OCI-LY3 (cell line): Measurements from ENCODE around the gene CLEC16A.
"Not testable (repeated sequence)": the region's sequence is repeated elsewhere in the genome, so short reads cannot be mapped to it uniquely, and the experiment has no call there.

Experiments
- H2AFZ ChIP-seq: fragments of 200-600, 300-600 bp; shearing (Covaris generic); 2 replicates; pipeline ENCODE4 v1.6.0; 2014; ENCODE audit warnings: antibody characterized with exemption, low read depth, low read length
- H3K27ac ChIP-seq: fragments of 200-600, 300-600 bp; sonication (generic); 2 replicates; pipeline ENCODE4 v1.5.1; 2014; ENCODE audit warnings: mild to moderate bottlenecking, low read length, moderate library complexity, mixed read lengths
- H3K27me3 ChIP-seq: fragments of 200-600, 300-600 bp; sonication (generic); 2 replicates; pipeline ENCODE4 v1.6.1; 2014; ENCODE audit warnings: low read depth, low read length, mixed read lengths
- H3K36me3 ChIP-seq: fragments of 200-600, 300-600 bp; sonication (generic); replicated peaks from 2 replicates; pipeline ENCODE3; 2014; ENCODE audit warnings: low read depth, low read length, mixed read lengths
- H3K4me1 ChIP-seq: fragments of 300-600, 200-600 bp; sonication (generic); 2 replicates; pipeline ENCODE4 v1.6.1; 2014; ENCODE audit warnings: low read length, mixed read lengths
- H3K4me2 ChIP-seq: fragments of 200-600, 300-600 bp; sonication (generic); 2 replicates; pipeline ENCODE4 v1.6.1; 2014; ENCODE audit warnings: low read length, mixed read lengths
- H3K4me3 ChIP-seq: fragments of 300-600, 200-600 bp; sonication (generic); 2 replicates; pipeline ENCODE4 v1.5.1; 2014; ENCODE audit warnings: antibody characterized with exemption, mild to moderate bottlenecking, low read length, moderate library complexity
- H3K79me2 ChIP-seq: fragments of 300-600, 200-600 bp; shearing (Covaris generic); 2 replicates; pipeline ENCODE4 v1.6.1; 2014; ENCODE audit warnings: mild to moderate bottlenecking, low read length, mixed read lengths
- H3K9ac ChIP-seq: fragments of 300-600, 200-600 bp; shearing (Covaris generic); 2 replicates; pipeline ENCODE4 v1.6.0; 2014; ENCODE audit warnings: mild to moderate bottlenecking, low read length, moderate library complexity
- H3K9me3 ChIP-seq: fragments of 200-600, 300-600 bp; shearing (Covaris generic); 2 replicates; pipeline ENCODE4 v1.6.1; 2014; ENCODE audit warnings: low read length, mixed read lengths; ENCODE audit not compliant: insufficient read depth
- H4K20me1 ChIP-seq: fragments of 200-600, 300-600 bp; sonication (generic); 2 replicates; pipeline ENCODE4 v1.6.1; 2016; ENCODE audit warnings: low read length, mixed read lengths; ENCODE audit not compliant: insufficient read depth
- CTCF ChIP-seq: fragments of 200-600, 300-600 bp; sonication (generic); IDR thresholded peaks from 2 replicates; pipeline ENCODE4 v1.5.1; 2014; ENCODE audit warnings: antibody characterized with exemption, low read length, low read depth
- EZH2phosphoT487 ChIP-seq: fragments of 200-600 bp; shearing (Covaris generic); IDR thresholded peaks from 2 replicates; pipeline ENCODE4 v1.6.1; 2018; ENCODE audit warnings: antibody characterized with exemption, mixed run types, low read depth

Gene CLEC16A

GRCh38 chr16:11215935-11216556 is 271.7 kb downstream of the CLEC16A start:
- H3K27me3 ChIP-seq: peaks cover 7% of the 10 kb centered on the region; the same call in 1 of the 2 replicates
- H3K4me1 ChIP-seq: peaks cover 4% of the 10 kb centered on the region; the same call in 1 of the 2 replicates
- H4K20me1 ChIP-seq: no peaks in the 10 kb centered on the region
- TF ChIP-seq CTCF (no peak), EZH2phosphoT487 (no peak)
- H3K9ac ChIP-seq: no peak overlapping the region
- H3K79me2 ChIP-seq: no peaks in the 10 kb centered on the region
- H3K9me3 ChIP-seq: peaks cover 15% of the 10 kb centered on the region; the same call in 1 of the 2 replicates
- no peaks in the 10 kb centered on the region for H3K36me3 ChIP-seq
- no peak overlapping the region for H3K4me2 ChIP-seq
- H3K4me3 ChIP-seq: no peak overlapping the region
- no peak overlapping the region for H3K27ac ChIP-seq
- no peak overlapping the region for H2AFZ ChIP-seq

GRCh38 chr16:11217651-11218603 is 273.6 kb downstream of the CLEC16A start:
- Histone ChIP-seq H2AFZ (no peak overlapping the region), H3K36me3 (no peaks in the 10 kb centered on the region), H3K4me1 (peaks cover 2% of the 10 kb centered on the region; the same call in 1 of the 2 replicates), H3K9ac (no peak overlapping the region), H3K9me3 (peaks cover 15% of the 10 kb centered on the region; the same call in 1 of the 2 replicates), H3K27me3 (no peaks in the 10 kb centered on the region), H3K27ac (no peak overlapping the region), H3K4me2 (no peak overlapping the region), H4K20me1 (no peaks in the 10 kb centered on the region), H3K4me3 (no peak overlapping the region), H3K79me2 (no peaks in the 10 kb centered on the region)
- TF ChIP-seq CTCF: no peak
- no peak for TF ChIP-seq EZH2phosphoT487

GRCh38 chr16:11218604-11218962 is 274.2 kb downstream of the CLEC16A start:
- Histone ChIP-seq H3K4me2 (no peak overlapping the region), H4K20me1 (no peaks in the 10 kb centered on the region), H3K36me3 (no peaks in the 10 kb centered on the region), H3K4me1 (peaks cover 3% of the 10 kb centered on the region; the same call in 1 of the 2 replicates), H3K27ac (no peak overlapping the region), H2AFZ (no peak overlapping the region), H3K9ac (no peak overlapping the region), H3K27me3 (no peaks in the 10 kb centered on the region), H3K9me3 (peaks cover 15% of the 10 kb centered on the region; the same call in 1 of the 2 replicates), H3K79me2 (no peaks in the 10 kb centered on the region), H3K4me3 (no peak overlapping the region)
- peak; percentile 43 for TF ChIP-seq CTCF
- TF ChIP-seq EZH2phosphoT487: no peak

GRCh38 chr16:11219178-11219577 is 274.8 kb downstream of the CLEC16A start:
- Histone ChIP-seq H3K79me2 (no peaks in the 10 kb centered on the region), H3K4me2 (no peak overlapping the region), H2AFZ (no peak overlapping the region), H4K20me1 (no peaks in the 10 kb centered on the region), H3K4me3 (no peak overlapping the region), H3K9ac (no peak overlapping the region), H3K36me3 (no peaks in the 10 kb centered on the region), H3K4me1 (peaks cover 9% of the 10 kb centered on the region), H3K27me3 (no peaks in the 10 kb centered on the region), H3K9me3 (peaks cover 15% of the 10 kb centered on the region; the same call in 1 of the 2 replicates), H3K27ac (no peak overlapping the region)
- TF ChIP-seq CTCF (no peak), EZH2phosphoT487 (no peak)

- H4K20me1 ChIP-seq, H3K9ac ChIP-seq, H3K4me2 ChIP-seq, H3K79me2 ChIP-seq, H3K27me3 ChIP-seq, H3K4me3 ChIP-seq, H3K27ac ChIP-seq, H2AFZ ChIP-seq, H3K36me3 ChIP-seq: not testable (repeated sequence)
- H3K9me3 ChIP-seq: peaks cover 15% of the 10 kb centered on the region; the same call in 1 of the 2 replicates
- H3K4me1 ChIP-seq: peaks cover 23% of the 10 kb centered on the region
Observed at GRCh38 chr16:11220507-11220906, 276.1 kb downstream of the CLEC16A start.
